HepG2 (cell line): ENCODE results near the gene DAAM1. TPM values are rescaled to one million over a fixed set of nuclear protein-coding genes. Genes with fewer than 3 reads are reported as not detected.

Source experiments
- ATF7 ChIP-seq, 2 experiments: fragments of 450-650 bp in 1 of 2; sonication (generic) in 1 of 2; formaldehyde crosslinking in 1 of 2; IDR thresholded peaks; 2 replicates each; pipeline versions ENCODE4 v1.4.0 to v1.6.1; 2016 to 2020; ENCODE audit warnings: antibody characterized with exemption in 1 of 2, mild to moderate bottlenecking in 1 of 2, missing genetic modification reagents in 1 of 2
- FOXM1 ChIP-seq: sonication (generic); formaldehyde crosslinking; IDR thresholded peaks from 2 replicates; pipeline ENCODE4 v1.5.0; 2020; ENCODE audit warnings: missing genetic modification reagents
- HNRNPL ChIP-seq: fragments of 200-400 bp; formaldehyde crosslinking; IDR thresholded peaks from 2 replicates; pipeline ENCODE4 v1.6.1; 2017; ENCODE audit warnings: mild to moderate bottlenecking, low read depth, low read length
- MEIS2 ChIP-seq: sonication (generic); formaldehyde crosslinking; IDR thresholded peaks from 2 replicates; pipeline ENCODE4 v1.9.0; 2021; ENCODE audit warnings: mild to moderate bottlenecking, missing genetic modification reagents
- NAIF1 ChIP-seq: sonication (generic); formaldehyde crosslinking; IDR thresholded peaks from 2 replicates; pipeline ENCODE4 v1.5.0; 2020; ENCODE audit warnings: mild to moderate bottlenecking, missing genetic modification reagents, borderline replicate concordance
- NPAS2 ChIP-seq: sonication (generic); formaldehyde crosslinking; IDR thresholded peaks from 2 replicates; pipeline ENCODE4 v1.8.0; 2022; ENCODE audit warnings: mild to moderate bottlenecking, missing genetic modification reagents, borderline replicate concordance
- RBFOX2 ChIP-seq: fragments of 200-400 bp; formaldehyde crosslinking; IDR thresholded peaks from 2 replicates; pipeline ENCODE4 v1.6.1; 2017; ENCODE audit warnings: low read depth, mild to moderate bottlenecking, low read length
- SRSF1 ChIP-seq: fragments of 200-400 bp; formaldehyde crosslinking; optimal IDR thresholded peaks from 2 replicates; pipeline ENCODE3; 2017; ENCODE audit warnings: mild to moderate bottlenecking, low read depth, low read length, moderate library complexity
- ZNF274 ChIP-seq: sonication (generic); formaldehyde crosslinking; IDR thresholded peaks from 2 replicates; pipeline ENCODE4 v1.5.1; 2020; ENCODE audit warnings: mild to moderate bottlenecking, missing genetic modification reagents
- ZNF335 ChIP-seq: sonication (generic); formaldehyde crosslinking; IDR thresholded peaks from 2 replicates; pipeline ENCODE4 v1.4.0; 2020; ENCODE audit warnings: missing genetic modification reagents
- ZNF724P ChIP-seq: sonication (generic); formaldehyde crosslinking; IDR thresholded peaks from 2 replicates; pipeline ENCODE4 v1.8.0; 2022; ENCODE audit warnings: missing genetic modification reagents, borderline replicate concordance
- ZNF891 ChIP-seq: sonication (generic); formaldehyde crosslinking; IDR thresholded peaks from 2 replicates; pipeline ENCODE4 v1.5.0; 2020; ENCODE audit warnings: mild to moderate bottlenecking, missing genetic modification reagents
- polyA plus RNA-seq, 8 experiments: library from polyadenylated mRNA; depleted of rRNA in 3 of 8; stranded (reverse) in 7 of 8; unstranded in 1 of 8; fragments of >200 nt; fragmentation: Illumina TruSeq in 4 of 8; extraction: Trizol in 4 of 8; gene quantifications; 2 replicates each; pipeline versions ENCODE4 v1.2.1 to v1.2.3, GENCODE V29; 2011 to 2016; ENCODE audit warnings: low read depth in 4 of 8, missing spikeins in 1 of 8, mixed read lengths in 1 of 8; ENCODE audit not compliant: insufficient read depth in 1 of 8
- total RNA-seq, 5 experiments: library from RNA; depleted of rRNA; stranded (reverse); fragments of >200 nt; fragmentation: Illumina TruSeq; extraction: Trizol; gene quantifications; 2 replicates each; pipeline ENCODE4 v1.2.3, GENCODE V29; 2016; ENCODE audit warnings: low read depth in 1 of 5
- TF ChIP-seq, protein P1 (sequence below): sonication (generic); formaldehyde crosslinking; IDR thresholded peaks from 2 replicates; pipeline ENCODE4 v1.8.1; 2023; ENCODE audit warnings: mild to moderate bottlenecking, missing genetic modification reagents
- TF ChIP-seq, protein P2 (sequence below): sonication (generic); formaldehyde crosslinking; IDR thresholded peaks from 2 replicates; pipeline ENCODE4 v1.4.0; 2020; ENCODE audit warnings: low read depth, mild to moderate bottlenecking, missing genetic modification reagents
- TF ChIP-seq, protein P3 (sequence below): sonication (generic); formaldehyde crosslinking; IDR thresholded peaks from 2 replicates; pipeline ENCODE4 v1.8.0; 2022; ENCODE audit warnings: mild to moderate bottlenecking, missing genetic modification reagents; ENCODE audit not compliant: insufficient replicate concordance
- TF ChIP-seq, protein P4 (sequence below): sonication (generic); formaldehyde crosslinking; conservative IDR thresholded peaks from 2 replicates; pipeline ENCODE4 v1.8.0; 2022; ENCODE audit warnings: mild to moderate bottlenecking, moderate library complexity, missing genetic modification reagents
- TF ChIP-seq, protein P5 (sequence below): sonication (generic); formaldehyde crosslinking; IDR thresholded peaks from 2 replicates; pipeline ENCODE4 v1.5.0; 2020; ENCODE audit warnings: missing genetic modification reagents
- TF ChIP-seq, protein P6 (sequence below): sonication (generic); formaldehyde crosslinking; IDR thresholded peaks from 2 replicates; pipeline ENCODE4 v1.5.0; 2020; ENCODE audit warnings: mild to moderate bottlenecking, missing genetic modification reagents

The DAAM1 gene
- total and polyA plus RNA-seq, 2 of the 13 experiments (the other 11 are each of a cell fraction or from before 2014, with no cell fraction given), result 10.9 to 24.5 TPM

DNA sequence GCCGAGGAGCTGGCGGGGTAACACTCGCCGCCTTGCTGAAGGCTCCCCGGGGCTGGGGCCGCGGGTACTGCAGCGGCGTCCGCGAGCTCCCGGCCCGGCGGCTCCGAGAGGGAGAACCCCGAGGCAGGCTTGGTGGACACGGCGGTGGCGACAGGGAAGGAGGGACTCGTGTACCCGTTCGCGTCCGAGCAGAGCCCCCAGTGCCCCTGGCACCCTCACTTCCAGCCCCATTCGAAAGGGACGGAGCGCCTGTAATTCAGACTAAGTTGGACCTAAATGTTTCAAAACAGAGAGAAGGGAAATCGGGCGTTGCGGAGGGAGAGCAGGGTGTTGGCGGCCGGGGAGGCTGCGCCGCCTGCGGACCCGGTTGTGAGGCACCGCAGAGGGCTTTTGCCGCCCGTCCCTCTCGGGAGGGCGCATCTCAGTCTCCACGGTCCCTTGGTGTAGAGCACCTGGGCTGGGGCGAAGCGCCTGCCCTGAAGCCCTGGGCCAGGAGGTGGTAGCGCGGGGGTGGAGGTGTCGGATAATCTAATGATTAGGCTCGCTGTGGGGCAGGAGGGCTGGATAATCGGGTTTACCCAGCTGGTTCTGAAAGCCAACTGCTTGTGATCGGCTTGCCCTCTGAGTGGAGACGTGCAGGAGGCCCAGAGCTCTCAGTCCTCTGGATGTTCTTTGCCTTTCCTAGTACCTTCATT is 771 bp downstream of the DAAM1 start (continued):
- TF ChIP-seq, protein P1, sequence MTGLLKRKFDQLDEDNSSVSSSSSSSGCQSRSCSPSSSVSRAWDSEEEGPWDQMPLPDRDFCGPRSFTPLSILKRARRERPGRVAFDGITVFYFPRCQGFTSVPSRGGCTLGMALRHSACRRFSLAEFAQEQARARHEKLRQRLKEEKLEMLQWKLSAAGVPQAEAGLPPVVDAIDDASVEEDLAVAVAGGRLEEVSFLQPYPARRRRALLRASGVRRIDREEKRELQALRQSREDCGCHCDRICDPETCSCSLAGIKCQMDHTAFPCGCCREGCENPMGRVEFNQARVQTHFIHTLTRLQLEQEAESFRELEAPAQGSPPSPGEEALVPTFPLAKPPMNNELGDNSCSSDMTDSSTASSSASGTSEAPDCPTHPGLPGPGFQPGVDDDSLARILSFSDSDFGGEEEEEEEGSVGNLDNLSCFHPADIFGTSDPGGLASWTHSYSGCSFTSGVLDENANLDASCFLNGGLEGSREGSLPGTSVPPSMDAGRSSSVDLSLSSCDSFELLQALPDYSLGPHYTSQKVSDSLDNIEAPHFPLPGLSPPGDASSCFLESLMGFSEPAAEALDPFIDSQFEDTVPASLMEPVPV (CRISPR knock-in tag), result peak; percentile 56; the same call in 1 of the 2 replicates
- TF ChIP-seq ZNF274 (CRISPR knock-in tag) (0 out of 2 replicates have a peak, but pooled peaks have one; percentile 47), ZNF335 (CRISPR knock-in tag) (no peak), ZNF891 (0 out of 2 replicates have a peak, but pooled peaks have one; percentile 18), NAIF1 (CRISPR knock-in tag) (peak; percentile 57; the same call in 1 of the 2 replicates), MEIS2 (CRISPR knock-in tag) (peak; percentile 23; the same call in 1 of the 2 replicates), NPAS2 (CRISPR knock-in tag) (no peak), FOXM1 (CRISPR knock-in tag) (no peak), HNRNPL (0 out of 2 replicates have a peak, but pooled peaks have one; percentile 6), RBFOX2 (peak; percentile 70), ZNF724P (CRISPR knock-in tag) (0 out of 2 replicates have a peak, but pooled peaks have one; percentile 6), ATF7 (IDR thresholded peaks at IDR 0.05) (no peak), ATF7 (CRISPR knock-in tag; IDR thresholded peaks at IDR 0.05) (peak; percentile 45; the same call in 1 of the 2 replicates), SRSF1 (no peak)
- TF ChIP-seq, protein P2, sequence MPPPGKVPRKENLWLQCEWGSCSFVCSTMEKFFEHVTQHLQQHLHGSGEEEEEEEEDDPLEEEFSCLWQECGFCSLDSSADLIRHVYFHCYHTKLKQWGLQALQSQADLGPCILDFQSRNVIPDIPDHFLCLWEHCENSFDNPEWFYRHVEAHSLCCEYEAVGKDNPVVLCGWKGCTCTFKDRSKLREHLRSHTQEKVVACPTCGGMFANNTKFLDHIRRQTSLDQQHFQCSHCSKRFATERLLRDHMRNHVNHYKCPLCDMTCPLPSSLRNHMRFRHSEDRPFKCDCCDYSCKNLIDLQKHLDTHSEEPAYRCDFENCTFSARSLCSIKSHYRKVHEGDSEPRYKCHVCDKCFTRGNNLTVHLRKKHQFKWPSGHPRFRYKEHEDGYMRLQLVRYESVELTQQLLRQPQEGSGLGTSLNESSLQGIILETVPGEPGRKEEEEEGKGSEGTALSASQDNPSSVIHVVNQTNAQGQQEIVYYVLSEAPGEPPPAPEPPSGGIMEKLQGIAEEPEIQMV (CRISPR knock-in tag), result no peak
- TF ChIP-seq, protein P3, sequence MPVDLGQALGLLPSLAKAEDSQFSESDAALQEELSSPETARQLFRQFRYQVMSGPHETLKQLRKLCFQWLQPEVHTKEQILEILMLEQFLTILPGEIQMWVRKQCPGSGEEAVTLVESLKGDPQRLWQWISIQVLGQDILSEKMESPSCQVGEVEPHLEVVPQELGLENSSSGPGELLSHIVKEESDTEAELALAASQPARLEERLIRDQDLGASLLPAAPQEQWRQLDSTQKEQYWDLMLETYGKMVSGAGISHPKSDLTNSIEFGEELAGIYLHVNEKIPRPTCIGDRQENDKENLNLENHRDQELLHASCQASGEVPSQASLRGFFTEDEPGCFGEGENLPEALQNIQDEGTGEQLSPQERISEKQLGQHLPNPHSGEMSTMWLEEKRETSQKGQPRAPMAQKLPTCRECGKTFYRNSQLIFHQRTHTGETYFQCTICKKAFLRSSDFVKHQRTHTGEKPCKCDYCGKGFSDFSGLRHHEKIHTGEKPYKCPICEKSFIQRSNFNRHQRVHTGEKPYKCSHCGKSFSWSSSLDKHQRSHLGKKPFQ (CRISPR knock-in tag), result peak; percentile 58
- TF ChIP-seq, protein P4, sequence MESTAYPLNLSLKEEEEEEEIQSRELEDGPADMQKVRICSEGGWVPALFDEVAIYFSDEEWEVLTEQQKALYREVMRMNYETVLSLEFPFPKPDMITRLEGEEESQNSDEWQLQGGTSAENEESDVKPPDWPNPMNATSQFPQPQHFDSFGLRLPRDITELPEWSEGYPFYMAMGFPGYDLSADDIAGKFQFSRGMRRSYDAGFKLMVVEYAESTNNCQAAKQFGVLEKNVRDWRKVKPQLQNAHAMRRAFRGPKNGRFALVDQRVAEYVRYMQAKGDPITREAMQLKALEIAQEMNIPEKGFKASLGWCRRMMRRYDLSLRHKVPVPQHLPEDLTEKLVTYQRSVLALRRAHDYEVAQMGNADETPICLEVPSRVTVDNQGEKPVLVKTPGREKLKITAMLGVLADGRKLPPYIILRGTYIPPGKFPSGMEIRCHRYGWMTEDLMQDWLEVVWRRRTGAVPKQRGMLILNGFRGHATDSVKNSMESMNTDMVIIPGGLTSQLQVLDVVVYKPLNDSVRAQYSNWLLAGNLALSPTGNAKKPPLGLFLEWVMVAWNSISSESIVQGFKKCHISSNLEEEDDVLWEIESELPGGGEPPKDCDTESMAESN (CRISPR knock-in tag), result peak; percentile 11; the same call in 1 of the 2 replicates
- TF ChIP-seq, protein P5, sequence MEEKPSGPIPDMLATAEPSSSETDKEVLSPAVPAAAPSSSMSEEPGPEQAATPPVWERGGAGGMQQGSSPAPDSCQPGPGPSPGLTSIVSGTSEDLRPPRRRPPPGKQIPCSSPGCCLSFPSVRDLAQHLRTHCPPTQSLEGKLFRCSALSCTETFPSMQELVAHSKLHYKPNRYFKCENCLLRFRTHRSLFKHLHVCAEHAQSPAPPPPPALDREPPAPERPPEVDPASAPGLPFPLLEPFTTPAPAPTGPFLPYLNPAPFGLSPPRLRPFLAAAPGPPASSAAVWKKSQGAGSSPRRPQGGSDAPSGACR (CRISPR knock-in tag), result 0 out of 2 replicates have a peak, but pooled peaks have one; percentile 12
- TF ChIP-seq, protein P6, sequence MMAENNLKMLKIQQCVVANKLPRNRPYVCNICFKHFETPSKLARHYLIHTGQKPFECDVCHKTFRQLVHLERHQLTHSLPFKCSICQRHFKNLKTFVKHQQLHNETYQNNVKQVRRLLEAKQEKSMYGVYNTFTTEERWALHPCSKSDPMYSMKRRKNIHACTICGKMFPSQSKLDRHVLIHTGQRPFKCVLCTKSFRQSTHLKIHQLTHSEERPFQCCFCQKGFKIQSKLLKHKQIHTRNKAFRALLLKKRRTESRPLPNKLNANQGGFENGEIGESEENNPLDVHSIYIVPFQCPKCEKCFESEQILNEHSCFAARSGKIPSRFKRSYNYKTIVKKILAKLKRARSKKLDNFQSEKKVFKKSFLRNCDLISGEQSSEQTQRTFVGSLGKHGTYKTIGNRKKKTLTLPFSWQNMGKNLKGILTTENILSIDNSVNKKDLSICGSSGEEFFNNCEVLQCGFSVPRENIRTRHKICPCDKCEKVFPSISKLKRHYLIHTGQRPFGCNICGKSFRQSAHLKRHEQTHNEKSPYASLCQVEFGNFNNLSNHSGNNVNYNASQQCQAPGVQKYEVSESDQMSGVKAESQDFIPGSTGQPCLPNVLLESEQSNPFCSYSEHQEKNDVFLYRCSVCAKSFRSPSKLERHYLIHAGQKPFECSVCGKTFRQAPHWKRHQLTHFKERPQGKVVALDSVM (CRISPR knock-in tag), result 0 out of 2 replicates have a peak, but pooled peaks have one; percentile 26
